Inferior parietal cortex (tissue), 1 donor: ENCODE data around the gene PRRC2C.

Source experiments
- DNase-seq: peaks from one replicate; pipeline ENCODE4 v3.0.0-alpha.2; 2016; ENCODE audit errors: extremely low spot score

The PRRC2C gene

GRCh38 chr1:171636141-171636540 lies 150.8 kb downstream of the PRRC2C start:
- no peak for DNase-seq

GRCh38 chr1:171637928-171638576 lies 152.7 kb downstream of the PRRC2C start:
- DNase-seq: no peak

DNA sequence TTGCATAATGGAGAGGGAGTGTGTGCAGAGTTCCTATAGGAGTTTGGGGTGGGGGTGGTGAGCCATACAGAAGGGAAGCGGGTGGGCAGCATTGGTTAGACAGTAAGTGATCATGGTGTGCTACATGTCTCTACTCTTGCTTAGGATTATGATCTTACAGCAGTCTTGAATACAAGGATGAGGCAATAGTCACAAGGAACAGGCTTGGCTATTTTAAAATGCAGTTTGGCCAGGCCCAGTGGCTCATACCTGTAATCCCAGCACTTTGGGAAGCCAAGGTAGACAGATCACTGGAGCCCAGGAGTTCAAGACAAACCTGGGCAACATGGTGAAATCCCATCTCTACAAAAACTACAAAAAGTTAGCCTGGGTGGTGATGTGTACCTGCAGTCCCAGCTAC lies 154.9 kb downstream of the PRRC2C start:
- DNase-seq: no peak

GRCh38 chr1:171641076-171641864 lies 155.9 kb downstream of the PRRC2C start:
- DNase-seq: no peak

GRCh38 chr1:171642197-171642596 lies 156.9 kb downstream of the PRRC2C start:
- DNase-seq: no peak
